ENCODE results near the gene TAAR8.
"Not testable (repeated sequence)": the region's sequence is repeated elsewhere in the genome, so short reads cannot be mapped to it uniquely, and the experiment has no call there.

Gene TAAR8

GRCh38 chr6:132552372-132552771, at the start of gene TAAR8:
TSS of gene TAAR8 (plus strand) at chr6:132552672. CDS start at chr6:132552693, 21 bp downstream.
- in situ Hi-C loops (cut with MboI; ENCODE audit: low sequenced_read_pairs): no loop called here

DNA sequence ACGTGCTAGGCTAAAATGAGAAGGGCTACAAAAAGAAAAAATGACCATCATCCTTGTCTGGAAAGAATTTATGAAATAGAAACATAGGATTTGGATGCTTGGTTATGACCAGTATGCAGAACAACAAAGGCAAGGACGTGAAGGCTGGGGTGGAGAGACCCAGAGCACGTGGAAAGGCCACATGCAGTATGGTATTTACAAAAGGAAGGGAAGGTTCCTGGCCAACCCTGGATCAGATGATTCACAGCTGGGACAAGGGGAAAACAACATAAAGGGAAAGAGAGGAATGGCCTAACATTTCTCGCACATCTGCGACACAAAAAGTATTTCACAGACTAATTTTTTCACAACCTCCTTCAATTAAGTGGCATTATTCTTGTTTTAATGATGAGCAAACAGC, 47.7 kb upstream of the TAAR8 start:
- in situ Hi-C loops (cut with MboI; ENCODE audit: low sequenced_read_pairs): no loop called here

GRCh38 chr6:132505158-132505557, 47.3 kb upstream of the TAAR8 start:
- in situ Hi-C loops (cut with MboI; ENCODE audit: low sequenced_read_pairs): no loop called here

GRCh38 chr6:132506461-132506860, 46.0 kb upstream of the TAAR8 start:
- in situ Hi-C loops (cut with MboI; ENCODE audit: low sequenced_read_pairs): no loop called here

- in situ Hi-C loops (cut with MboI; ENCODE audit: low sequenced_read_pairs): no loop called here
Observed at GRCh38 chr6:132506869-132507808, 45.3 kb upstream of the TAAR8 start.

DNA sequence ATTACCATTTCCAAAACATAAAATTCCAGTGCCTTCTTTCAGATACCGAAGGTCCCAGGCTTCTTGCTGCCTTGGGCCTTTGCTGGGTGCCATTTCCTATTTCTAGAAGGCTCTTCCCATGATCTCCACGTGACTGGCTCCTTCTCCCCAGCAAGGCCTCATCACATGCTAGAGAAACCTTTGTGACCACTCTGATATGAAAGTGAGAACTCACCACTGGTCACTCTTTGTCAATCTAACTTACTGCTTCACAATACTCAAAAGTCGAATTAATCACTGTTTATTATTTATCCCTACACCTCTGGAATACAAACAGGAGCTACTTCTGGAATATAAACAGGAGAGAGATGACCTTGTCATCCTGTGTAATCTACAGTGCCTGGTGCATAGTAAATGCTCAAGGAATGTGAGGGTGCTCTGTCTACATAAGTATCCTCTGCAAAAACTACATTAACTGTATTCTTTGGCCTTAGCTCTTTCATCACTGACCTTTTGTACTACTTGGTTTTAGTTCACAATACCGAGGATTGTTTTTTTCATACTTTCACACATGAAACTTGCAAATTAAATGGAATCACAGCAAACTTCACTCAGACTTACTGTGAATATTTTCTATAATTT, 41.2 kb upstream of the TAAR8 start:
- in situ Hi-C loops (cut with MboI; ENCODE audit: low sequenced_read_pairs): no loop called here

DNA sequence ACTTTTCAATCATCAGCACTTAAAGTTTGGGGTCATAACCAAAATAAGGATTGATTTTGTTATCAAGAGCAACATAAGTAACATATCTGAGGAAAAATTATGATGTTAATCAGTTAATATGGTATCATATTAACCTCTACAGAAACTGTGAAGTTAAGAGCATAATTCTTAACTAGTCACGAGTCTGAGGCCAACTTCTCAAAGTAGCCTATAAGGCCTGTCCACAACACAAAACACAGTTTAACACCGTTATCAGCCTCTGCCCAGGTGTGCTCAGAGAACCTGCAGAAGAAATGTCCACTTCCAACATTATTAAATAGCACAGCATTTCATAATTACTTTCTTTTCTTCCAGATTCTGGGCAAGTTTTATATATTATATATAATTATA, 40.6 kb upstream of the TAAR8 start:
- in situ Hi-C loops (cut with MboI; ENCODE audit: low sequenced_read_pairs): no loop called here

GRCh38 chr6:132512342-132512637, 40.2 kb upstream of the TAAR8 start:
- in situ Hi-C loops (cut with MboI; ENCODE audit: low sequenced_read_pairs): no loop called here

- in situ Hi-C loops (cut with MboI; ENCODE audit: low sequenced_read_pairs): no loop called here
Observed at GRCh38 chr6:132512638-132513632, 39.5 kb upstream of the TAAR8 start, which contains the start of gene STX7. TSS of gene STX7 (minus strand) at chr6:132513116. CDS start at chr6:132503530, 9,586 bp downstream.

DNA sequence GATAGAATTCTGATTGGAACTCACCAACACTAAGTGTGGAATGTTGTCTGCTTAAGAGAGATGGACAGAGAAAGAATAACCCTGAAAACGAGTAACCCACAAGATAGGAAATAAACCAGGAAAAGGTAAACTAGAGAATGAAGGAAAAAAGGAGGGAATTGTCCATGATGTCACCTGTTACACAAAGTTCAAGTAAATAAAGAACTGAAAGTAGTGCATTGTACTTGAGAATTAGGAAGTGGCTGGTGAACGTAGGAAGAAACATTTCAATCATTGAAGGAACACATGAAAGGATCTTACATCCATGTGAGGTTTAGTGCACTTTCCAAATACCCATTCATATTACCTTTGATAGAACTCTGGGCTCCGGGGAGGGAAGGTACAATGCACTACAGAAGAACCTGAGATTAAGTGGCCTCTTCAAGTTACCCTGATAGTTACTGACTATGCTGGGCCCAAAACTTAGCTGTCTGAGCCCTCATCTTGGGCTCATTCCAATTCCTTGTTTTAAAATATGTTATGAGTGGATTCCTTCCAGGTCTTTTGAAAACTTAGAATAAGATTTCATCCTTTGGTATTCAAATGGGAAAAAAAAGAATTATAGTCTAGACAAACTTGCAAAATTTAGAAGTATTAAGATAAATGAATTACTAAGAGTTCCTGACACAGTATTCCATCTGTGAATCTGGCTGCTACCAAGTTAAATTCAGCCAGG, 38.5 kb upstream of the TAAR8 start:
- in situ Hi-C loops (cut with MboI; ENCODE audit: low sequenced_read_pairs): no loop called here

GRCh38 chr6:132515386-132515785, 37.1 kb upstream of the TAAR8 start:
- in situ Hi-C loops (cut with MboI; ENCODE audit: low sequenced_read_pairs): no loop called here

- in situ Hi-C loops (cut with MboI; ENCODE audit: low sequenced_read_pairs): no loop called here
Observed at GRCh38 chr6:132520953-132521352, 31.5 kb upstream of the TAAR8 start.

DNA sequence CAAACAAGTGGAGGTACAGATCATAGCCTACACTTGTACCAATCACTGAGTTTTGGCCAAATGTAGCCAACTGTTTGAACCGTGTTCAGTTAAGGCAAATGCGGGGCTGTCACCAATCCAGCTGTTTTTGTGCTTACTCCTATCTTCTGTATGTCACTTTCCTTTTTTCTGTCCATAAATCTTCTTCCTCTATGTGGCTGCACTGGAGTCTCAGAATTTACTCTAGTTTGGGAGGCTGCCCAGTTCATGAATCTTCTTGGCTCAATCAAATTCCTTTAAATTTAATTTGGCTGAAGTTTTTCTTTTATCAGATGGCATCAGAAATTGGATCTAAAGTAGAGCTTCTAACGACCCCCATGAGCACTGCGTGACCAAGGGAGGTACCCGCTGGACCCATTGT, 27.8 kb upstream of the TAAR8 start:
- in situ Hi-C loops (cut with MboI; ENCODE audit: low sequenced_read_pairs): no loop called here

GRCh38 chr6:132525866-132526265, 26.6 kb upstream of the TAAR8 start:
- in situ Hi-C loops (cut with MboI; ENCODE audit: low sequenced_read_pairs): no loop called here

- in situ Hi-C loops (cut with MboI; ENCODE audit: low sequenced_read_pairs): no loop called here
Observed at GRCh38 chr6:132526461-132526860, 26.0 kb upstream of the TAAR8 start.

DNA sequence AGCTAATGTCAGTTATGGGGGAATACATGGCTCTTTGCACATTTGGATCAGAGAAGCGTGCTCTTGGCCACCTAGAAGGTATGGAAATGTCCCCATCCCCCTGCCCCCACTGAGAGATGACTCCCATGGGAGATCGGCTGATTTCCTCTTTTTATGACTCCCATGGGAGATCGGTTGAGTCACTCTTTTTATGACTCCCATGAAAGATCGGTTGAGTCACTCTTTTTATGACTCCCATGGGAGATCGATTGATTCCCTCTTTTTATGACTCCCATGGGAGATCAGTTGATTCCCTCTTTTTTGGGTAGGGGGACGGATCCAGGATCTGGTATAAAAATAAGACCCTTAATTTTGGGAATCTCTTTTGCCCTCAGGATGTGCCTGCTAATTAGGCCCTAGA, 24.7 kb upstream of the TAAR8 start:
- in situ Hi-C loops (cut with MboI; ENCODE audit: low sequenced_read_pairs): no loop called here

- in situ Hi-C loops (cut with MboI; ENCODE audit: low sequenced_read_pairs): no loop called here
Observed at GRCh38 chr6:132530293-132530974, 22.0 kb upstream of the TAAR8 start.

- in situ Hi-C loops (cut with MboI; ENCODE audit: low sequenced_read_pairs): not testable (repeated sequence)
Observed at GRCh38 chr6:132534546-132534945, 17.9 kb upstream of the TAAR8 start.

- in situ Hi-C loops (cut with MboI; ENCODE audit: low sequenced_read_pairs): no loop called here
Observed at GRCh38 chr6:132537145-132537544, 15.3 kb upstream of the TAAR8 start.

DNA sequence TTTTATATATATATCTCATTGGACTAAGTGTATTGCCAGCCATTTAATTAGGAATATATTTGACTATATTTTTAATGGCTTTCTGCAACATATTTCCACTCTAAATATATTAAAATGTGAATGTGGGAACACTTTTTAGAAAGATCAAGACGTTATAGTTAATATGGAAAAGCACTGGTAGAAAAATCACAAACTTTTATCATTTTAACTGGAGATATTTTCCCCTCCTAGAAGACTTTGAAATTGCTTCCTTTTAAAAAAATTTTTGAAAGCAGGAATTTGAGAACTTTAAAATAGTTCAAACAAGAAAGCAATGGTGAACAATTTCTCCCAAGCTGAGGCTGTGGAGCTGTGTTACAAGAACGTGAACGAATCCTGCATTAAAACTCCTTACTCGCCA, 14.5 kb upstream of the TAAR8 start, which contains the start of gene TAAR9:
TAAR9 (plus strand) TSS at position 301 of the 400 bp plus-strand sequence; CDS start at position 314, 13 bp downstream.
- in situ Hi-C loops (cut with MboI; ENCODE audit: low sequenced_read_pairs): no loop called here
